ENCODE data around the gene MORN1. TPM values are rescaled to one million over a fixed set of nuclear protein-coding genes. Genes with fewer than 3 reads are reported as not detected.

Gene MORN1
- total RNA-seq, 1 donor: 13.4 TPM

- H3K27ac ChIP-seq (ENCODE audit: low read depth, low read length): no peak overlapping the region
- H2AFZ ChIP-seq (ENCODE audit: low read length): no peak overlapping the region
Measured at GRCh38 chr1:2331200-2331544, 60.2 kb downstream of the MORN1 start.

GRCh38 chr1:2330519-2331199 is 60.7 kb downstream of the MORN1 start:
- no peaks in the 10 kb centered on the region for H3K27me3 ChIP-seq (ENCODE audit: insufficient read depth, low read length)
- peak overlapping the region; percentile 30 for H3K4me3 ChIP-seq (ENCODE audit: insufficient read depth, low read length)
- no peaks in the 10 kb centered on the region for H3K36me3 ChIP-seq (ENCODE audit: insufficient read depth, low read length)
- no peaks in the 10 kb centered on the region for H3K9me3 ChIP-seq (ENCODE audit: low read depth, low read length)
- H3K4me1 ChIP-seq (ENCODE audit: insufficient read depth, low read length): peaks cover 4% of the 10 kb centered on the region
- H3K27ac ChIP-seq (ENCODE audit: low read depth, low read length): no peak overlapping the region
- H2AFZ ChIP-seq (ENCODE audit: low read length): no peak overlapping the region
- H3K4me2 ChIP-seq (ENCODE audit: insufficient read depth, low read length): no peak overlapping the region
- H4K20me1 ChIP-seq (ENCODE audit: insufficient read depth, low read length): no peaks in the 10 kb centered on the region
- TF ChIP-seq CTCF (IDR thresholded peaks at IDR 0.05; ENCODE audit: extremely low read depth, low read depth, low read length): no peak
- no peaks in the 10 kb centered on the region for H3K79me2 ChIP-seq (ENCODE audit: insufficient read depth, low read length)
- peak; percentile 97 for DNase-seq (ENCODE audit: insufficient read length, low spot score, missing footprints)

More at GRCh38 chr1:2331200-2331544, 60.2 kb downstream of the MORN1 start:
- Histone ChIP-seq H3K9me3 (ENCODE audit: low read depth, low read length) (no peaks in the 10 kb centered on the region), H3K36me3 (ENCODE audit: insufficient read depth, low read length) (no peaks in the 10 kb centered on the region), H3K27me3 (ENCODE audit: insufficient read depth, low read length) (no peaks in the 10 kb centered on the region), H3K4me2 (ENCODE audit: insufficient read depth, low read length) (no peak overlapping the region), H3K4me1 (ENCODE audit: insufficient read depth, low read length) (peaks cover 4% of the 10 kb centered on the region), H4K20me1 (ENCODE audit: insufficient read depth, low read length) (no peaks in the 10 kb centered on the region), H3K4me3 (ENCODE audit: insufficient read depth, low read length) (no peak overlapping the region), H3K79me2 (ENCODE audit: insufficient read depth, low read length) (no peaks in the 10 kb centered on the region)
- DNase-seq (ENCODE audit: insufficient read length, low spot score, missing footprints): no peak
- no peak for TF ChIP-seq CTCF (IDR thresholded peaks at IDR 0.05; ENCODE audit: extremely low read depth, low read depth, low read length)

- no peak for DNase-seq (ENCODE audit: insufficient read length, low spot score, missing footprints)
- H2AFZ ChIP-seq (ENCODE audit: low read length): no peak overlapping the region
- H3K9me3 ChIP-seq (ENCODE audit: low read depth, low read length): no peaks in the 10 kb centered on the region
- no peak overlapping the region for H3K4me3 ChIP-seq (ENCODE audit: insufficient read depth, low read length)
- no peak overlapping the region for H3K4me2 ChIP-seq (ENCODE audit: insufficient read depth, low read length)
- H3K36me3 ChIP-seq (ENCODE audit: insufficient read depth, low read length): no peaks in the 10 kb centered on the region
- TF ChIP-seq CTCF (IDR thresholded peaks at IDR 0.05; ENCODE audit: extremely low read depth, low read depth, low read length): no peak
- no peaks in the 10 kb centered on the region for H4K20me1 ChIP-seq (ENCODE audit: insufficient read depth, low read length)
- no peak overlapping the region for H3K27ac ChIP-seq (ENCODE audit: low read depth, low read length)
- H3K79me2 ChIP-seq (ENCODE audit: insufficient read depth, low read length): no peaks in the 10 kb centered on the region
- H3K4me1 ChIP-seq (ENCODE audit: insufficient read depth, low read length): peaks cover 4% of the 10 kb centered on the region
- no peaks in the 10 kb centered on the region for H3K27me3 ChIP-seq (ENCODE audit: insufficient read depth, low read length)
Measured at GRCh38 chr1:2330035-2330434, 61.3 kb downstream of the MORN1 start.

- H2AFZ ChIP-seq (ENCODE audit: low read length): no peak overlapping the region
- no peaks in the 10 kb centered on the region for H3K36me3 ChIP-seq (ENCODE audit: insufficient read depth, low read length)
- no peak overlapping the region for H3K4me2 ChIP-seq (ENCODE audit: insufficient read depth, low read length)
- H3K9me3 ChIP-seq (ENCODE audit: low read depth, low read length): no peaks in the 10 kb centered on the region
- H4K20me1 ChIP-seq (ENCODE audit: insufficient read depth, low read length): no peaks in the 10 kb centered on the region
- no peak for TF ChIP-seq CTCF (IDR thresholded peaks at IDR 0.05; ENCODE audit: extremely low read depth, low read depth, low read length)
- H3K4me1 ChIP-seq (ENCODE audit: insufficient read depth, low read length): peaks cover 4% of the 10 kb centered on the region
- no peak for DNase-seq (ENCODE audit: insufficient read length, low spot score, missing footprints)
- no peaks in the 10 kb centered on the region for H3K79me2 ChIP-seq (ENCODE audit: insufficient read depth, low read length)
- no peak overlapping the region for H3K4me3 ChIP-seq (ENCODE audit: insufficient read depth, low read length)
- no peaks in the 10 kb centered on the region for H3K27me3 ChIP-seq (ENCODE audit: insufficient read depth, low read length)
- no peak overlapping the region for H3K27ac ChIP-seq (ENCODE audit: low read depth, low read length)
Measured at GRCh38 chr1:2328676-2329455, 62.5 kb downstream of the MORN1 start.
